ENCODE results near the gene WWOX.

- TF ChIP-seq EZH2 (IDR thresholded peaks at IDR 0.05) (no peak), POLR2AphosphoS5 (IDR thresholded peaks at IDR 0.05; ENCODE audit: borderline replicate concordance, low read depth, low read length) (no peak), FOXP2 (optimal IDR thresholded peaks at IDR 0.05; ENCODE audit: control extremely low read depth, extremely low read length, insufficient read depth) (no peak)
Measured at GRCh38 chr16:78684030-78684611, 584.7 kb downstream of the WWOX start.

Measured in SK-N-MC (cell line).